ENCODE data around the gene HADHA.
A peak's percentile ranks its signal among the peaks of the same experiment; 100 is the strongest.

Gene HADHA

GRCh38 chr2:26157580-26157979, 86.9 kb downstream of the HADHA start:
- no peaks in the 10 kb centered on the region for H3K4me1 ChIP-seq (ENCODE audit: low read depth, poor library complexity, severe bottlenecking)
- no peaks in the 10 kb centered on the region for H3K79me2 ChIP-seq (ENCODE audit: insufficient read depth, low read depth)
- no peak overlapping the region for H3K4me3 ChIP-seq (IDR thresholded peaks at IDR 0.05; ENCODE audit: insufficient read depth, low read depth, low read length)
- H3K9ac ChIP-seq = no peak overlapping the region
- TF ChIP-seq CTCF (conservative IDR thresholded peaks at IDR 0.05; ENCODE audit: low read depth, low read length) = no peak
- no peaks in the 10 kb centered on the region for H4K20me1 ChIP-seq (ENCODE audit: insufficient read depth)
- H2AFZ ChIP-seq (ENCODE audit: low read depth) = no peak overlapping the region
- H3K4me2 ChIP-seq = no peak overlapping the region
- H3K27me3 ChIP-seq (ENCODE audit: insufficient read depth, low read depth) = no peaks in the 10 kb centered on the region
- no peaks in the 10 kb centered on the region for H3K36me3 ChIP-seq (ENCODE audit: insufficient read depth)
- no peak overlapping the region for H3K27ac ChIP-seq

GRCh38 chr2:26150243-26150642, 94.2 kb downstream of the HADHA start:
- Histone ChIP-seq H3K4me2 (no peak overlapping the region), H3K27me3 (ENCODE audit: insufficient read depth, low read depth) (no peaks in the 10 kb centered on the region), H3K9ac (no peak overlapping the region), H2AFZ (ENCODE audit: low read depth) (no peak overlapping the region), H3K4me3 (IDR thresholded peaks at IDR 0.05; ENCODE audit: insufficient read depth, low read depth, low read length) (no peak overlapping the region), H3K4me1 (ENCODE audit: low read depth, poor library complexity, severe bottlenecking) (no peaks in the 10 kb centered on the region), H3K36me3 (ENCODE audit: insufficient read depth) (no peaks in the 10 kb centered on the region), H3K27ac (no peak overlapping the region), H4K20me1 (ENCODE audit: insufficient read depth) (no peaks in the 10 kb centered on the region), H3K79me2 (ENCODE audit: insufficient read depth, low read depth) (no peaks in the 10 kb centered on the region)
- no peak for TF ChIP-seq CTCF (conservative IDR thresholded peaks at IDR 0.05; ENCODE audit: low read depth, low read length)

- Histone ChIP-seq H3K27me3 (ENCODE audit: insufficient read depth, low read depth) (no peaks in the 10 kb centered on the region), H3K27ac (no peak overlapping the region), H3K4me2 (no peak overlapping the region), H4K20me1 (ENCODE audit: insufficient read depth) (no peaks in the 10 kb centered on the region), H3K79me2 (ENCODE audit: insufficient read depth, low read depth) (no peaks in the 10 kb centered on the region), H3K36me3 (ENCODE audit: insufficient read depth) (no peaks in the 10 kb centered on the region), H3K4me3 (IDR thresholded peaks at IDR 0.05; ENCODE audit: insufficient read depth, low read depth, low read length) (no peak overlapping the region), H3K9ac (no peak overlapping the region), H3K4me1 (ENCODE audit: low read depth, poor library complexity, severe bottlenecking) (no peaks in the 10 kb centered on the region), H2AFZ (ENCODE audit: low read depth) (no peak overlapping the region)
- no peak for TF ChIP-seq CTCF (conservative IDR thresholded peaks at IDR 0.05; ENCODE audit: low read depth, low read length)
Measured at GRCh38 chr2:26148501-26148900, 95.9 kb downstream of the HADHA start.

- H3K79me2 ChIP-seq (ENCODE audit: insufficient read depth, low read depth) = no peaks in the 10 kb centered on the region
- H3K27ac ChIP-seq = no peak overlapping the region
- no peak overlapping the region for H3K9ac ChIP-seq
- H3K36me3 ChIP-seq (ENCODE audit: insufficient read depth) = no peaks in the 10 kb centered on the region
- H3K4me3 ChIP-seq (IDR thresholded peaks at IDR 0.05; ENCODE audit: insufficient read depth, low read depth, low read length) = no peak overlapping the region
- H3K27me3 ChIP-seq (ENCODE audit: insufficient read depth, low read depth) = no peaks in the 10 kb centered on the region
- no peak overlapping the region for H2AFZ ChIP-seq (ENCODE audit: low read depth)
- no peaks in the 10 kb centered on the region for H3K4me1 ChIP-seq (ENCODE audit: low read depth, poor library complexity, severe bottlenecking)
- no peak overlapping the region for H3K4me2 ChIP-seq
- peak; percentile 92 for TF ChIP-seq CTCF (conservative IDR thresholded peaks at IDR 0.05; ENCODE audit: low read depth, low read length)
- H4K20me1 ChIP-seq (ENCODE audit: insufficient read depth) = no peaks in the 10 kb centered on the region
Measured at GRCh38 chr2:26144953-26145680, 99.3 kb downstream of the HADHA start.
